ENCODE data around the gene PXMP2. TPM values are rescaled to one million over a fixed set of nuclear protein-coding genes. Genes with fewer than 3 reads are reported as not detected.

PXMP2 gene
- total RNA-seq, 1 donor from 2014 or later = 25.6 TPM

GRCh38 chr12:132661972-132662371, 25.4 kb upstream of the PXMP2 start:
- Mint-ChIP-seq H3K36me3 (ENCODE audit: unreplicated experiment) (peaks cover 46% of the 10 kb centered on the region), H3K9me3 (ENCODE audit: unreplicated experiment) (no peaks in the 10 kb centered on the region), H3K4me3 (ENCODE audit: unreplicated experiment) (no peak overlapping the region), H3K4me1 (ENCODE audit: unreplicated experiment) (no peaks in the 10 kb centered on the region), H3K27me3 (ENCODE audit: unreplicated experiment) (no peaks in the 10 kb centered on the region), H3K27ac (ENCODE audit: unreplicated experiment) (no peak overlapping the region)
- no peak for TF ChIP-seq CTCF (IDR thresholded peaks at IDR 0.05)
- DNase-seq (ENCODE audit: extremely low spot score, unreplicated experiment) = no peak

- no peak overlapping the region for H3K27ac Mint-ChIP-seq (ENCODE audit: unreplicated experiment)
- H3K4me1 Mint-ChIP-seq (ENCODE audit: unreplicated experiment) = no peaks in the 10 kb centered on the region
- TF ChIP-seq CTCF (IDR thresholded peaks at IDR 0.05) = no peak
- no peak overlapping the region for H3K4me3 Mint-ChIP-seq (ENCODE audit: unreplicated experiment)
- no peaks in the 10 kb centered on the region for H3K27me3 Mint-ChIP-seq (ENCODE audit: unreplicated experiment)
- no peak for DNase-seq (ENCODE audit: extremely low spot score, unreplicated experiment)
- H3K9me3 Mint-ChIP-seq (ENCODE audit: unreplicated experiment) = no peaks in the 10 kb centered on the region
- peaks cover 49% of the 10 kb centered on the region for H3K36me3 Mint-ChIP-seq (ENCODE audit: unreplicated experiment)
Measured at GRCh38 chr12:132662901-132663755, 24.3 kb upstream of the PXMP2 start.

- H3K36me3 Mint-ChIP-seq (ENCODE audit: unreplicated experiment) = peaks cover 53% of the 10 kb centered on the region
- TF ChIP-seq CTCF (IDR thresholded peaks at IDR 0.05) = no peak
- no peaks in the 10 kb centered on the region for H3K4me1 Mint-ChIP-seq (ENCODE audit: unreplicated experiment)
- no peak overlapping the region for H3K27ac Mint-ChIP-seq (ENCODE audit: unreplicated experiment)
- no peaks in the 10 kb centered on the region for H3K9me3 Mint-ChIP-seq (ENCODE audit: unreplicated experiment)
- H3K4me3 Mint-ChIP-seq (ENCODE audit: unreplicated experiment) = no peak overlapping the region
- no peak for DNase-seq (ENCODE audit: extremely low spot score, unreplicated experiment)
- no peaks in the 10 kb centered on the region for H3K27me3 Mint-ChIP-seq (ENCODE audit: unreplicated experiment)
Measured at GRCh38 chr12:132664206-132665148, 22.9 kb upstream of the PXMP2 start.

- Mint-ChIP-seq H3K36me3 (ENCODE audit: unreplicated experiment) (peaks cover 52% of the 10 kb centered on the region), H3K27me3 (ENCODE audit: unreplicated experiment) (no peaks in the 10 kb centered on the region), H3K27ac (ENCODE audit: unreplicated experiment) (no peak overlapping the region), H3K4me3 (ENCODE audit: unreplicated experiment) (no peak overlapping the region), H3K9me3 (ENCODE audit: unreplicated experiment) (no peaks in the 10 kb centered on the region), H3K4me1 (ENCODE audit: unreplicated experiment) (no peaks in the 10 kb centered on the region)
- DNase-seq (ENCODE audit: extremely low spot score, unreplicated experiment) = no peak
- no peak for TF ChIP-seq CTCF (IDR thresholded peaks at IDR 0.05)
Measured at GRCh38 chr12:132665149-132665491, 22.3 kb upstream of the PXMP2 start.

- no peak for DNase-seq (ENCODE audit: extremely low spot score, unreplicated experiment)
- Mint-ChIP-seq H3K4me3 (ENCODE audit: unreplicated experiment) (no peak overlapping the region), H3K36me3 (ENCODE audit: unreplicated experiment) (peaks cover 51% of the 10 kb centered on the region), H3K9me3 (ENCODE audit: unreplicated experiment) (no peaks in the 10 kb centered on the region), H3K27me3 (ENCODE audit: unreplicated experiment) (no peaks in the 10 kb centered on the region), H3K4me1 (ENCODE audit: unreplicated experiment) (no peaks in the 10 kb centered on the region), H3K27ac (ENCODE audit: unreplicated experiment) (no peak overlapping the region)
- TF ChIP-seq CTCF (IDR thresholded peaks at IDR 0.05) = no peak
Measured at GRCh38 chr12:132665794-132666193, 21.6 kb upstream of the PXMP2 start.
